Measurements from ENCODE around the gene ADD3.
"Not testable (repeated sequence)": the region's sequence is repeated elsewhere in the genome, so short reads cannot be mapped to it uniquely, and the experiment has no call there.

Gene ADD3

DNA sequence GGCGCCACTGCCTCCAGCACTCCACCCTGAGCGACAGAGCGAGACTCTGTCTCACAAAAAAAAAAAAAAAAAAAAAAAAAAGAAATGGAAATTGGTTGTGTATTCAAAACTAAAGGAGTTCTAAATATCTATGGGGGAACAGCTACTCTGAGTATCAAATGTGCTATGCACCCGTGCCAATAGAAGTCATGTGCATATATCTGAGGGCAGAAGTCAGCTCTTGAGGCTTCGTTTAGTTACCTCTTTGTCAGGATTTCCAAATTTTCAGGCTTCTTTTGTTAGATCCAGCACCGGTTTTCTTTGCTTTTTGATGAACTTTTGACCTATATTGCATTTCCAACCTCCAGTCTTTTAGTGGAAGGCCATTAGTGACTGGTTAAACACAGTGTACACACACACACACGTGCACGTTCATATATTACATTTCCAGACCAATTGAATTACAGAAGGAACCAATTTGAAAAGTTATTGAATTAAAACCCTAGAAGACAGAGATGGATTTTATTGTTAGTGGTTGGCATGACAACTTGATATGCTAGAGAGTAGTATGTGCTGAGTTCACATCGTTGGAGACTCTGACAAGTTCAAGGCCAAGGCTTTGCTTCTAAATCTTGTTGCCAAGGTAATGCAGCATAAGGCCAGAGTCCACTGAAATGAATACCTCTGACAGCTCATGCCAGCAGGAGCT is 33.1 kb upstream of the ADD3 start:
- no peak overlapping the region for H3K4me3 ChIP-seq (ENCODE audit: low read depth, low read length)
- DNase-seq (ENCODE audit: low read depth) = no peak

DNA sequence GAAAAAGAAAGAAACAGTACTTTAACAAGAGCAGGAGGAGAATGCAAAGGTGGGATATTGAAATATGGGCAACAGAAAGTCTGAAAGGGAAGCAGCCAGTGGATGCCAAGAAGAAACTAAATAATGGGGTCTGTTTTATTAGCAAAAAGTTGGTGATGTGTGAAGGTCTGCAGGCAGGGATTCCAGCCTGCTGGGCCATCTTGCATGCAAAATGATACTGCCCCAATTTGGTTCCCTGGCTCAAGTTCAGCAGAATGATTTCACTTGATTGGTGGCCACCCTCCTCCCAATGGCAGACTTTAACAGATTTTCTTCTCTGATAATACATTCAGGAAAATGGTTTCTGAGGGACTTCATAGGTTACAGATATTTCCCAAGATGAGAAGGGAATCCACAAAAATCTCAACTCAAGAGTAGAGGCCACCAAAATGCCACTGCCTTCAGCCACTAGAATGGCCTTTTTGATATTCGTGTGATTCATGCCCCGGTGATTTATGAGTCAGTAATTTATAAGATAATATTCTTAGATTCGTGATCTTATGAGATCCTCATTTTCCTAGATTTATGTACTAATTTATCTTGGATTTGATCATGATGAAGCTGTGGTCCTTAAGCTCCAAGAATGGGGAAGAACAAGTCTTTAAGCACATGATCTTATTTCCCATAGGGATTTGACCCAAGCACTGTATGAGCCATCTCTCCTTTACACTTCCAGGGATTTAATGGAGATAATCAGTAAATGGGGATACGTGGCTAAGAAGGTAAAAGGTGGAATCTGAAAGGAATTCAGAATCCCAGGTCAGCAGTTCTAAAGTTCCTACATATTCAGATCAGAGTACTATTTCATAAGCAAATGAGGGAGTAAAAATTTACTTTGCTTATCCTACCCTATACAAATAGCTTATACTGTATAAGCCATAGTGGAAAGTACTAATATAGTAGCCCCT is 32.3 kb upstream of the ADD3 start:
- no peak for DNase-seq (ENCODE audit: low read depth)
- H3K4me3 ChIP-seq (ENCODE audit: low read depth, low read length) = no peak overlapping the region

- no peak for DNase-seq (ENCODE audit: low read depth)
- no peak overlapping the region for H3K4me3 ChIP-seq (ENCODE audit: low read depth, low read length)
Observed at GRCh38 chr10:109976681-109977080, 31.1 kb upstream of the ADD3 start.

GRCh38 chr10:109977382-109977806 is 30.4 kb upstream of the ADD3 start:
- H3K4me3 ChIP-seq (ENCODE audit: low read depth, low read length) = no peak overlapping the region
- no peak for DNase-seq (ENCODE audit: low read depth)

GRCh38 chr10:109978481-109978880 is 29.3 kb upstream of the ADD3 start:
- DNase-seq (ENCODE audit: low read depth) = peak; percentile 70
- H3K4me3 ChIP-seq (ENCODE audit: low read depth, low read length) = no peak overlapping the region

GRCh38 chr10:109979215-109979614 is 28.6 kb upstream of the ADD3 start:
- no peak overlapping the region for H3K4me3 ChIP-seq (ENCODE audit: low read depth, low read length)
- DNase-seq (ENCODE audit: low read depth) = no peak

DNA sequence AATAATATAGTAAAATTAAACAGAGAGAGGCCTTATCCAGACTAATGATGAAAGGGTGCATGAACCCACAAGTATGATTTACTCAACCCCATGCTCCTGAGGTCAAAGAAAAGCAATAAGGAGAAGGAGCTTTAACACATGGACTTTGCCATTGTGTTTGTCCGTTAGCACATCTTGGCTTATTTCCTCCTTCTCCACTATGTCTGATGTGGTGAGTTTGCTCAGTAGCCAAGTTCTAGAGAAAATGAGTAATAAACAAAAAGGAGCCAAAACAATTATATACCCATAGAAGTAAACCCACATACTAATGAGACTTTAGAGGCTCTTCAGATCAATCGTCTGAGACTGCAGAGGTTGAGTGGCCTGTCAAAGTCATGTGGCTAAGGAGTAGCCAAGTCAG is 26.1 kb upstream of the ADD3 start:
- H3K4me3 ChIP-seq (ENCODE audit: low read depth, low read length) = no peak overlapping the region
- no peak for DNase-seq (ENCODE audit: low read depth)

DNA sequence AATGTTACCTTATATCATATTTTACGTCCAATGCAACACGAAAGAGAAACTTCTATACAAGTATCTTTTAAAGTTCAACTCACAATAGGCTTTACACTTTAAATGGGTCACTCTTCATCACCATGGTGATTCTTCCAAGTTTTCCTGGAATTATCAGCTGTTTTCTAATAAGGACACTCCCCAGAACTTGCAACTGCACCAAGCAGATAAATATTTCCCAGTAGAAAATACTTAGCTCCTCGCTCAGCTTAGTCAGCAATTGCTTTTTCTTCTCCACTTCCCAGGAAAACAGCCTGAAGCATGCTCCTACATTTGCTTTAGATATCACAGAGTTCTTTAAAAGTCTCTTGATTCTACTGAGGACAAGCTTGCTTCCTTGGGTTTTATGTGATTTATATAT is 25.7 kb upstream of the ADD3 start:
- no peak for DNase-seq (ENCODE audit: low read depth)
- H3K4me3 ChIP-seq (ENCODE audit: low read depth, low read length) = no peak overlapping the region

- no peak overlapping the region for H3K4me3 ChIP-seq (ENCODE audit: low read depth, low read length)
- DNase-seq (ENCODE audit: low read depth) = no peak
Observed at GRCh38 chr10:109982812-109983211, 25.0 kb upstream of the ADD3 start.

- H3K4me3 ChIP-seq (ENCODE audit: low read depth, low read length) = no peak overlapping the region
- DNase-seq (ENCODE audit: low read depth) = no peak
Observed at GRCh38 chr10:109984013-109984412, 23.8 kb upstream of the ADD3 start.

DNA sequence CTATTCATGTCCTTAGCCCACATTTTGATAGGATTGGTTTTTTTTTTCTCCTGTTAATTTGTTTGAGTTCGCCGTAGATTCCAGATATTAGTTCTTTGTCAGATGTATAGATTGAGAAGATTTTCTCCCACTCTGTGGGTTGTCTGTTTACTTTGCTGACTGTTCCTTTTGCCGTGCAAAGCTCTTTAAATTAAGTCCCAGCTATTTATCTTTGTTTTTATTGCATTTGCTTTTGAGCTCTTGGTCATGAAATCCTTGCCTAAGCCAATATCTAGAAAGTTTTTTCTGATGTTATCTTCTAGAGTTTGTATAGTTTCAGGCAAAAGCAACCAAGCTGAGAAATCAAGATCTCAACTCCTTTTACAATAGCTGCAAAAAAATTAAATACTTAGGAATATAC is 22.0 kb upstream of the ADD3 start:
- not testable (repeated sequence) for DNase-seq (ENCODE audit: low read depth); H3K4me3 ChIP-seq (ENCODE audit: low read depth, low read length)

DNA sequence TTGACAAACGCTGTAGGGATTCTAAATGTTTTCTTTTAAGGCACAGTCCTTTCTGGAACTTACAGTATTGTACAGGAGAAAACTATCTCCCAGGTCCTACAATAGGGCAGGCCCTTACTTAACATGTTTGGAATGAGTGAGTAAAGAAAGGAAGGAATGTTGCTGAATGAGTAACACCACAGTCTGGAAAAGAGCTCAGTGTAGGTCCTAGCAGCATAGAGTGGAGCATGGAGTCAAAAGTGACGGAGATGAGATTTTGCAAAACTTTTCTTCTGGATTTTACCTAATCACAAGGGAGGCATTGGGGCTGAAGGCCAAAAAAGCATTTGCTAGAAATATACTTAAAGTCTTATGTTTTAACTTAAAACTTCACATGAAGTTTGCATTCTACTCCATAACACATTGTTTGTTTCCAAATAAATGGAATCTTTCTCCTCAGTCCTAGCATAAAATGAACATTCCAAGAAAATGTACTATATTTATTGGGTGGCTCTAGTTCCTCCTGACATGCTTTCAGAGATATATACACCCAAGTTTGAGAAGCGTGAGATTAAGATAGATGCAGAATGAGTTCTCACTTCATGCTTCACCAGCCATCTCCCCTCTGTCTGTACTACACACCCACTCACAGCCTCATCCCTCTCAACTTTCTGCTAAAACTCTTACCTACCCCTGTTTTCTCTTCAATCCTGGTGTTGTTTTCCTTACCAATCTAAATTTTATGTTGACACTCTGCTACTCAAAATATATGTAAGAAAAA is 20.2 kb upstream of the ADD3 start:
- no peak overlapping the region for H3K4me3 ChIP-seq (ENCODE audit: low read depth, low read length)
- peak; percentile 61 for DNase-seq (ENCODE audit: low read depth)

DNA sequence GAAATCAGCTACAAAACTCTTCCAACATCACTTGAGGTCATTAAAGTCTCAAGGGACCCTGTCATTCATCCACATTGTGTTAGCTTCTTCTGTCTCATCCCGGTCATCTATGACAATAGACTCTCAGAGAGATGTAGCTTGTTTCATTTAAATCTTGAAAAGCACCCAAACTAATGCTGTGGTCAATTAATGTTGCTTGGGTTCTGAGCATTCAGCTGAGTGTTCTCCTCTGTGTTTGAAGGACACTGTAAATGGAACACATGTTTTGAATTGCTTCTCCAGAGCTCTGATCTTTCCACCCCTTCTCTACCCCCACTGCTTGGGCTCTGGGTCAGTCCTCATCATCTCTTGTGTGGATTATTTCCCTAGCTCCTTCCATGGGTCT is 19.6 kb upstream of the ADD3 start:
- no peak overlapping the region for H3K4me3 ChIP-seq (ENCODE audit: low read depth, low read length)
- no peak for DNase-seq (ENCODE audit: low read depth)

DNA sequence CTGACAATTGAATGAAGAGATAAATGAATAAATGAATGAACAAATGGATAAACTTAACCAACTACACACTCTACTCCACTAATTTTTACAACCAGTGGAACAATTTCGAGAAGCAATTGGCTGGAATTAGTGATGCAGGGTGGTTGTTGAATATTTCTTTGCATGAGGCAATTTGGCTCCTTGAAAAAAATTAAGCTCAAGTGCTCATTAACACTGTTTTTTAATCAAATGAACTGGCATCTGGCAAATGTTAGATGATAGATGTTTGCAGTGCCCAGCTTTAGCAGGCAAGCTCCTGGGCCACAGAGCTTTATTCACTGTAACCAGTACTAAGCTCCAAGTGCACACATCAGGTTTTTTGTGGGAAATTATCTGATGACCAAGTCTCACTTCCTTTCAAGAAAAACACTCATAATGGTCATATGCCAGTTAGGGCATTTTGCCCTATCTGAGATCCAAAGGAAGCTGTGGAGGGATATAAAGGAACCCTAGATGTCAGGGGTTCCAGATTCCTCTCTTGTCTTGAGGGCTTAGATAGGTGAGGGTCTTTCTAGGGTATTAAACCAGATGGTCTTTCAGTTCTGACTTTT is 16.4 kb upstream of the ADD3 start:
- no peak for DNase-seq (ENCODE audit: low read depth)
- no peak overlapping the region for H3K4me3 ChIP-seq (ENCODE audit: low read depth, low read length)

GRCh38 chr10:109992485-109992884 is 15.3 kb upstream of the ADD3 start:
- H3K4me3 ChIP-seq (ENCODE audit: low read depth, low read length) = no peak overlapping the region
- no peak for DNase-seq (ENCODE audit: low read depth)

- no peak overlapping the region for H3K4me3 ChIP-seq (ENCODE audit: low read depth, low read length)
- DNase-seq (ENCODE audit: low read depth) = no peak
Observed at GRCh38 chr10:109993551-109994330, 14.0 kb upstream of the ADD3 start.

DNA sequence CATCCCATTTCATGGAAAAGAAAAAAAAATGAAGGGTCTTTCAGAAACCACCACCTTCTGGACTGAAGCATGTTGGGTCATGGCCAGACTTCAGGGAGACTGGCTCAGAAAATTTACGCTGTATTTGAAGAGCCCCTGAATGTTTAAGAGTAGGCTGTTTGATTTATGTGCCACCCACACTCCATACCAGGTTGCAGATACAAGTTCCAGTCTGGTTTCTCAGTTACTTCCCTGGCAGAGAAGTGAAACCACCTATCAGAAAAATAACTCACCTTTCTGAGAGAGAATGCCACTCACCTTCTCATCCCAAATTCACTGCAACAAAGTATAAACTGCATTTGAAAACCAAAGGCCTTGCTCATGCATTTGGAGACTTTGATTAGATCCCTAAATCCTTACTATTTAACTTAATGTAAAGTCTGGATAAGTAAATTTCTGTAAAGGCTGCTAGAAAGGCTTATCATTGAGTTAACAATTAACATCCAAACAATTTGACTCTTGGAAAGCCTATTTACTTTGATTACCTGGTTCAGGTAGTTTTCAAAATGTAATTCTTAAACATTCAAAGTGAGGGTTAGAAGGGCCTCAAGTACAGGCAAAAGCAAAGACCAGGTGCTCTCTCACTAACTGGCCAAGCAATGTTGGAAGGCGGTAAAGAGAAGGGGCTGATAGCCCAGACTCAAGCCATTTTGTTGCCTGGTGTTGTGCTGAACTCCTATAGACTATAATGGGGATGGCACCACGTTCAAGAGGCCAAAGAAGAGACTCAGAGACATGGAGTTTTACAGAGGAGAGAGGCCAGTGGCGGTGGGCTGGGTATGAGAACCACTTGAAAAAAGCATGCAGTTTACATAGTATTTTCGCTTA is 12.8 kb upstream of the ADD3 start:
- H3K4me3 ChIP-seq (ENCODE audit: low read depth, low read length) = no peak overlapping the region
- no peak for DNase-seq (ENCODE audit: low read depth)

GRCh38 chr10:109995595-109995994 is 12.2 kb upstream of the ADD3 start:
- no peak for DNase-seq (ENCODE audit: low read depth)
- no peak overlapping the region for H3K4me3 ChIP-seq (ENCODE audit: low read depth, low read length)

All from skeletal muscle cell (primary cell).